Left ventricle myocardium inferior (tissue), 1 donor: ENCODE measurements around the gene ZC3H13. TPM values are rescaled to one million over a fixed set of nuclear protein-coding genes. Genes with fewer than 3 reads are reported as not detected.

Experiments
- DNase-seq: peaks from one replicate; pipeline ENCODE4 v3.0.0-alpha.2; 2020
- H3K27ac ChIP-seq: fragments of 200-600 bp; replicated peaks from 2 replicates; pipeline ENCODE4 v1.8.0; 2021
- H3K27me3 ChIP-seq: fragments of 200-600 bp; 2 replicates; pipeline ENCODE4 v1.8.0; 2021; ENCODE audit warnings: low read depth
- H3K36me3 ChIP-seq: fragments of 200-600 bp; 2 replicates; pipeline ENCODE4 v1.8.0; 2021
- H3K4me1 ChIP-seq: fragments of 200-600 bp; 2 replicates; pipeline ENCODE4 v1.8.0; 2021
- H3K4me3 ChIP-seq: fragments of 200-600 bp; 2 replicates; pipeline ENCODE4 v1.8.0; 2021; ENCODE audit warnings: mild to moderate bottlenecking, moderate library complexity
- H3K9me3 ChIP-seq: fragments of 200-600 bp; replicated peaks from 2 replicates; pipeline ENCODE4 v1.8.0; 2021
- intact Hi-C: fragments of 100-400 bp; cut with micrococcal nuclease; formaldehyde crosslinking; loops from one replicate; pipeline ENCODE4 v1.11.0; 2022
- total RNA-seq: library from RNA; stranded (reverse); fragmentation: NEBNext Ultra II Directional; extraction: Animal tissue kit (Norgen Biotek cat#: 25700); gene quantifications from one replicate; pipeline ENCODE4 v1.2.1, GENCODE V29; 2021
- TF ChIP-seq, protein P1 (sequence below): fragments of 200-600 bp; IDR thresholded peaks from 2 replicates; pipeline ENCODE4 v1.8.0; 2021; ENCODE audit warnings: antibody characterized with exemption, mild to moderate bottlenecking, borderline replicate concordance
- donor health status: DM: no; HTN: yes; CAD: no; lungs with severe emphysema.

ZC3H13 gene
- total RNA-seq, 1 donor from 2014 or later = 37.8 TPM

DNA sequence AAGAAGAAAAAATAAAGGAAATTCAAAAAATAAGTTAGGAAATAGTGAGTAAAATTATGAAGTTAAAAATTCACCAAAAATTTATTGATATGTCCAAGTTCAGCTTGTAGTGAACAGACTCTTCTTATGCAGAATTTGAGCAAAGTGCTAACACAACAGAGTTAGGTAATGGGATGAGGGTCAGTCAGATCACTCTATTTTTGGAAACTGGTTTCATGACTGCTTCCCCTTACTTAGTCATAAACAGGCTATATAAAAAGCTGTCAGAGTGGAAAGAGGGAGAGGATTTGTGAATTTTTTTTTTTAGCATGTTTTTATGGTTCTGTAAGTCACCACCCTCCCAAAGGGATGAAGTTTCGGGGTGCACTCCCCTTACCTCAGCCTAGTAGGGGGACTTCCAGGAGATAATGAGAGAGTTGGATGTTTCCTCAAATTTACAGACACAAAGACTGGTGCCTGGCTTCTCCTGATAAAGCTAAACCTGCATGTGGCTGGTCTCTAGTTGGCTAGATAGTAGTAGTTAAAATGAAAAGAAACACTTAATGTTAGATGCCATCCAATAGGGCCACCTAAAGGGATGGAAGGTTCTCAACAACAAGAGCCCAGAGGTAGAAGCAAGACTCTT, 47.8 kb upstream of the ZC3H13 start:
- Histone ChIP-seq H3K36me3 (no peaks in the 10 kb centered on the region), H3K27ac (no peak overlapping the region), H3K4me3 (no peak overlapping the region), H3K27me3 (no peaks in the 10 kb centered on the region), H3K9me3 (no peaks in the 10 kb centered on the region), H3K4me1 (peaks cover 13% of the 10 kb centered on the region)
- intact Hi-C loops = no loop called here
- no peak for DNase-seq
- TF ChIP-seq, protein P1, sequence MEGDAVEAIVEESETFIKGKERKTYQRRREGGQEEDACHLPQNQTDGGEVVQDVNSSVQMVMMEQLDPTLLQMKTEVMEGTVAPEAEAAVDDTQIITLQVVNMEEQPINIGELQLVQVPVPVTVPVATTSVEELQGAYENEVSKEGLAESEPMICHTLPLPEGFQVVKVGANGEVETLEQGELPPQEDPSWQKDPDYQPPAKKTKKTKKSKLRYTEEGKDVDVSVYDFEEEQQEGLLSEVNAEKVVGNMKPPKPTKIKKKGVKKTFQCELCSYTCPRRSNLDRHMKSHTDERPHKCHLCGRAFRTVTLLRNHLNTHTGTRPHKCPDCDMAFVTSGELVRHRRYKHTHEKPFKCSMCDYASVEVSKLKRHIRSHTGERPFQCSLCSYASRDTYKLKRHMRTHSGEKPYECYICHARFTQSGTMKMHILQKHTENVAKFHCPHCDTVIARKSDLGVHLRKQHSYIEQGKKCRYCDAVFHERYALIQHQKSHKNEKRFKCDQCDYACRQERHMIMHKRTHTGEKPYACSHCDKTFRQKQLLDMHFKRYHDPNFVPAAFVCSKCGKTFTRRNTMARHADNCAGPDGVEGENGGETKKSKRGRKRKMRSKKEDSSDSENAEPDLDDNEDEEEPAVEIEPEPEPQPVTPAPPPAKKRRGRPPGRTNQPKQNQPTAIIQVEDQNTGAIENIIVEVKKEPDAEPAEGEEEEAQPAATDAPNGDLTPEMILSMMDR = no peak

DNA sequence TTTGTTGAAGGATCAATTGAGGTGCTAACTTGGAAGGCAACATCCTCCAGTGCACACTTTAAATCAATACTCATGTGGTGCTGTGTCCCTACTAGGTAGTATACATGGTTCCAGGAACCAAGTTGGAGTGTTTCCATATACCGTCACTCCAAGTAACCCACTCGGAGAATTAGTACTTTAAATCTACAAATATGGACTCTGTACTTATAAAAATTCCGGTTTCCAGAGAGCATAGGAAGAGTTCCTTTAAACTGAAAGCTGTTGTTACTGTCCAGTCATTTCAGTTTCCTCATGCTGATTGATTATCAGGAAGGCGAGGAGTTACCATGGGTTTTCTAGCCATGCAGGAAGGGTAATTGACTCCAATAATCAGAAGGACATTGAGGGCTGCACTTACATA, 45.1 kb upstream of the ZC3H13 start:
- Histone ChIP-seq H3K4me1 (peaks cover 13% of the 10 kb centered on the region), H3K4me3 (no peak overlapping the region), H3K27me3 (no peaks in the 10 kb centered on the region), H3K27ac (no peak overlapping the region), H3K36me3 (no peaks in the 10 kb centered on the region), H3K9me3 (no peaks in the 10 kb centered on the region)
- no peak for DNase-seq
- intact Hi-C loops = no loop called here
- TF ChIP-seq, protein P1 = no peak

DNA sequence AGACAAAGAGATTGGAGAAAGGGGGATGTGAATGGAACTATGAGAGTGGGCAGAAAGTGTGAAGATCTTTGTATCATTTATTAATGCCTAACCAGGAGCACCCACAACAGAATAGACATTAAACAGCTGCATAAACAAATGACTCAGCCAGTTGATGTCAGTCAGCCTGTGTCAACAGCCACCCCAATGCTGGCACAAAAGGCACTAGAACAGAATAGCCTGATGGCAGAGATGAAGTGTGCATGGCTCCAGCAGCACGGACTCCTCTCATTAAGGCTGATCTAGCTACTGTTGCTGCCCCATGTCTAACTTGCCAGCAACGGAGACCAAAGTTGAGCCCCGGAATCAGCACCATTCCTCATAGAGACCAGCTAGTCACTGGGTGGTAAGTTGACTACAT, 44.5 kb upstream of the ZC3H13 start:
- H3K27ac ChIP-seq = no peak overlapping the region
- DNase-seq = no peak
- intact Hi-C loops = no loop called here
- H3K9me3 ChIP-seq = no peaks in the 10 kb centered on the region
- peaks cover 11% of the 10 kb centered on the region for H3K4me1 ChIP-seq
- H3K36me3 ChIP-seq = no peaks in the 10 kb centered on the region
- no peaks in the 10 kb centered on the region for H3K27me3 ChIP-seq
- TF ChIP-seq, protein P1 = no peak
- no peak overlapping the region for H3K4me3 ChIP-seq

DNA sequence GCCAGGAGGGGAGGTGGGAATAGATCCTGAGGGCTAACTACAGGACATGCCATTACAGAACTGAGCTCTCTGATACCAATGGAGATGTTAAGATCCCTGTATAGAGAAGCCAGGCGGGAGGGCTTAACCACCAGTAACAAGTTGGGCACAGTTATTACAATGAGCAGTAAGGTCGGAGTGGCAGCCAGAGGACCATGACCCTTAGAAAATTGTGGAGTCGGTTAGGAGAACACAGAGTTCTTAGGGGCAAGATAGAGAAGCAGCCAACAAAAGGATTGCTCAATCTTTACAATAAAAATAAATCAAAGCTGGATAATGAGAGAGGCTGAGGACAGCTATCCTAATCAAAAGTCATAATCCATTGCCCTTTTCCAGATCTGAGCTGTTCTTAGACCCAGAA, 41.9 kb upstream of the ZC3H13 start:
- Histone ChIP-seq H3K27ac (no peak overlapping the region), H3K9me3 (no peaks in the 10 kb centered on the region), H3K27me3 (no peaks in the 10 kb centered on the region), H3K4me1 (no peaks in the 10 kb centered on the region), H3K36me3 (no peaks in the 10 kb centered on the region), H3K4me3 (no peak overlapping the region)
- TF ChIP-seq, protein P1 = no peak
- intact Hi-C loops = no loop called here
- no peak for DNase-seq

DNA sequence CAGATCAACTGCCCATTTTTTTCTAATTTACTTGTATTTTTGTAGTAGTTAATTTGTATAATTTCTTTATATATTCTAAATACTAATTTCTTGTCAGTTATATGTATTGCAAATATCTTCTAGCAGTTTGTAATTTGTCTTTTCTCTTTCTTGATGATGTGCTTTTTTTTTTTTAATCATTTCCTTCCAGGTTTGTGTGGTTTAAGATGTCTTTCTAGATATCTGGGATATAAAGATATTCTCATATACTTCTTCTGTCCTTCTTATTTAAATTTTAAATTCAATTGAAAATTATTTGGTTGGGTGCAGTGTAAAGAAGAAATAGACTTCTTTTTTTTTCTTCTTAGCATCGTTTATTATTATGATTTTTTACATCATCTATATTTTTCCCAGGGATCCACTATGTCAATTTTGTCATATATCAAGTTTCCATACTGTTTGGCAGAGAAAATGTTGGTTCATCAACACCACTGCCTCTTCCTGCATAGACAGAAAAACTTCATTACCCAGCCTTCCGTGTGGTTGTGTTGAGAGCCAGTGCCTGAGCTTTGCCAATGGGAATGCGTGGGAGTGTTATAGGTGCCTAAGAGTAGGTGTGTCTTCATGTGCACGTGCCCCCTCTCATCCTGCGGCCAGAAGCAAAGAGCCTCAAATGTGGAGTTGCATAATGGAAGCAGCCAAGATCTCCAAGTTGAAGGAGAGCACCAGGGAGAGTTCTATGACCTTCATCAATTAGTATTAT, 36.4 kb upstream of the ZC3H13 start:
- TF ChIP-seq, protein P1 = no peak
- Histone ChIP-seq H3K9me3 (no peaks in the 10 kb centered on the region), H3K4me1 (no peaks in the 10 kb centered on the region), H3K36me3 (no peaks in the 10 kb centered on the region), H3K27ac (no peak overlapping the region), H3K27me3 (no peaks in the 10 kb centered on the region), H3K4me3 (no peak overlapping the region)
- no peak for DNase-seq
- intact Hi-C loops = no loop called here
